OCI-LY1 (cell line): ENCODE results near the gene MALT1.

Experiments
- H2AFZ ChIP-seq: fragments of 200-600 bp; sonication (generic), shearing (Covaris generic); 2 replicates; pipeline ENCODE4 v1.6.0; 2014; ENCODE audit warnings: antibody characterized with exemption, mild to moderate bottlenecking, low read length
- H3F3A ChIP-seq: fragments of 200-600 bp; sonication (generic), shearing (Covaris generic); 2 replicates; pipeline ENCODE4 v1.6.0; 2014; ENCODE audit warnings: mild to moderate bottlenecking, antibody characterized with exemption, low read length, moderate library complexity; ENCODE audit not compliant: insufficient read depth
- H3K27ac ChIP-seq: fragments of 200-600 bp; sonication (generic); 2 replicates; pipeline ENCODE4 v1.5.1; 2014; ENCODE audit warnings: low read length, mixed run types, mild to moderate bottlenecking, low read depth; ENCODE audit not compliant: poor library complexity, severe bottlenecking
- H3K27me3 ChIP-seq: fragments of 200-600 bp; sonication (generic); 2 replicates; pipeline ENCODE4 v1.6.0; 2014; ENCODE audit warnings: antibody characterized with exemption, mild to moderate bottlenecking, low read length, moderate library complexity; ENCODE audit not compliant: insufficient read depth
- H3K36me3 ChIP-seq: fragments of 200-600 bp; sonication (generic); 2 replicates; pipeline ENCODE4 v1.6.1; 2014; ENCODE audit warnings: mild to moderate bottlenecking, antibody characterized with exemption, low read length, moderate library complexity, mixed read lengths; ENCODE audit not compliant: insufficient read depth
- H3K4me1 ChIP-seq: fragments of 200-600 bp; sonication (generic); 2 replicates; pipeline ENCODE4 v1.5.1; 2014; ENCODE audit warnings: mild to moderate bottlenecking, low read length, moderate library complexity; ENCODE audit not compliant: insufficient read depth, severe bottlenecking
- H3K4me2 ChIP-seq: fragments of 200-600 bp; sonication (generic), shearing (Covaris generic); 2 replicates; pipeline ENCODE4 v1.6.1; 2014; ENCODE audit warnings: low read length
- H3K4me3 ChIP-seq: fragments of 200-600 bp; sonication (generic); 2 replicates; pipeline ENCODE4 v1.5.1; 2014; ENCODE audit warnings: low read length, low read depth, mild to moderate bottlenecking, mixed read lengths; ENCODE audit not compliant: poor library complexity, severe bottlenecking
- H3K79me2 ChIP-seq: fragments of 200-600 bp; shearing (Covaris generic); 2 replicates; pipeline ENCODE4 v1.6.1; 2016; ENCODE audit warnings: mixed run types, low read length, mixed read lengths; ENCODE audit not compliant: insufficient read depth
- H3K9ac ChIP-seq: fragments of 200-600 bp; sonication (generic), shearing (Covaris generic); 2 replicates; pipeline ENCODE4 v1.6.1; 2014; ENCODE audit warnings: mild to moderate bottlenecking, low read length, mixed read lengths
- H3K9me2 ChIP-seq: fragments of 200-600 bp; sonication (generic), shearing (Covaris generic); 2 replicates; pipeline ENCODE4 v1.6.1; 2014; ENCODE audit warnings: low read depth, mild to moderate bottlenecking, low read length, mixed read lengths
- H3K9me3 ChIP-seq: fragments of 200-600 bp; shearing (Covaris generic); 2 replicates; pipeline ENCODE4 v1.6.1; 2014; ENCODE audit warnings: low read length, mixed read lengths
- H4K20me1 ChIP-seq: fragments of 200-600 bp; sonication (generic), shearing (Covaris generic); 2 replicates; pipeline ENCODE4 v1.6.0; 2016; ENCODE audit warnings: mild to moderate bottlenecking, low read length; ENCODE audit not compliant: insufficient read depth
- CTCF ChIP-seq: fragments of 200-600 bp; sonication (generic), shearing (Covaris generic); IDR thresholded peaks from 2 replicates; pipeline ENCODE4 v1.5.1; 2017; ENCODE audit warnings: mild to moderate bottlenecking, antibody characterized with exemption, low read length, moderate library complexity, mixed read lengths
- EZH2 ChIP-seq: fragments of 200-600 bp; sonication (generic), shearing (Covaris generic); IDR thresholded peaks from 2 replicates; pipeline ENCODE4 v1.8.0; 2017; ENCODE audit warnings: borderline replicate concordance, mixed run types, mild to moderate bottlenecking, antibody characterized with exemption, low read length, moderate library complexity, mixed read lengths

Gene MALT1

GRCh38 chr18:58714821-58715220, 43.6 kb downstream of the MALT1 start:
- Histone ChIP-seq H3K27me3 (no peaks in the 10 kb centered on the region), H3K79me2 (no peaks in the 10 kb centered on the region), H3K36me3 (no peaks in the 10 kb centered on the region), H3K4me1 (peaks cover 36% of the 10 kb centered on the region), H3K9me3 (no peaks in the 10 kb centered on the region), H3K4me3 (no peak overlapping the region), H3K9me2 (no peaks in the 10 kb centered on the region), H3K4me2 (peak overlapping the region; percentile 44), H3F3A (no peaks in the 10 kb centered on the region), H3K9ac (no peak overlapping the region), H2AFZ (no peak overlapping the region), H3K27ac (peak overlapping the region; percentile 62), H4K20me1 (no peaks in the 10 kb centered on the region)
- TF ChIP-seq CTCF = no peak
- TF ChIP-seq EZH2 = no peak

- no peak for TF ChIP-seq EZH2
- TF ChIP-seq CTCF = no peak
- Histone ChIP-seq H3K27ac (peak overlapping the region; percentile 62), H3K79me2 (no peaks in the 10 kb centered on the region), H3K36me3 (no peaks in the 10 kb centered on the region), H3K4me1 (peaks cover 36% of the 10 kb centered on the region), H3K9me3 (no peaks in the 10 kb centered on the region), H3K9ac (no peak overlapping the region), H4K20me1 (no peaks in the 10 kb centered on the region), H3K4me3 (no peak overlapping the region), H3K27me3 (no peaks in the 10 kb centered on the region), H2AFZ (no peak overlapping the region), H3F3A (no peaks in the 10 kb centered on the region), H3K9me2 (no peaks in the 10 kb centered on the region), H3K4me2 (peak overlapping the region; percentile 14)
These were observed 44.3 kb downstream of the MALT1 start for GRCh38 chr18:58715540-58715939.

GRCh38 chr18:58716060-58716756, 44.9 kb downstream of the MALT1 start:
- Histone ChIP-seq H4K20me1 (no peaks in the 10 kb centered on the region), H3K27me3 (no peaks in the 10 kb centered on the region), H3K9me3 (no peaks in the 10 kb centered on the region), H3K4me3 (no peak overlapping the region), H3K27ac (peak overlapping the region; percentile 62), H3K79me2 (no peaks in the 10 kb centered on the region), H3F3A (no peaks in the 10 kb centered on the region), H3K9me2 (no peaks in the 10 kb centered on the region), H3K9ac (peak overlapping the region; percentile 4; the same call in 1 of the 2 replicates), H3K36me3 (no peaks in the 10 kb centered on the region), H2AFZ (no peak overlapping the region), H3K4me1 (peaks cover 36% of the 10 kb centered on the region), H3K4me2 (peak overlapping the region; percentile 14)
- no peak for TF ChIP-seq EZH2
- TF ChIP-seq CTCF = no peak
